ENCODE data around the gene TWIST2. TPM values are rescaled to one million over a fixed set of nuclear protein-coding genes. Genes with fewer than 3 reads are reported as not detected.

TWIST2 gene
- total and polyA plus RNA-seq, 5 donors: 3.1 to 6.3 (median 5.0) TPM

GRCh38 chr2:238939074-238939473 lies 91.2 kb downstream of the TWIST2 start:
- ATAC-seq: peak; percentile 64 to 66
- 55% methylated on average over 6 of the region's 6 CpGs for WGBS
- Histone ChIP-seq H3K4me3 (ENCODE audit: low read length) (no peak overlapping the region), H3K9me3 (ENCODE audit: control insufficient read depth, low read length) (no peaks in the 10 kb centered on the region), H3K4me1 (ENCODE audit: control insufficient read depth, insufficient read depth, low read length) (no peaks in the 10 kb centered on the region), H3K27me3 (ENCODE audit: control insufficient read depth, insufficient read depth) (no peaks in the 10 kb centered on the region), H3K27ac (ENCODE audit: low read length) (peak overlapping the region; percentile 62)
- DNase-seq: peak; percentile 62 to 83 (median 77)
- intact Hi-C loops (cut with DNase I): no loop called here

- H3K4me1 ChIP-seq (ENCODE audit: control insufficient read depth, insufficient read depth, low read length): no peaks in the 10 kb centered on the region
- H3K4me3 ChIP-seq (ENCODE audit: low read length): no peak overlapping the region
- H3K9me3 ChIP-seq (ENCODE audit: control insufficient read depth, low read length): no peaks in the 10 kb centered on the region
- intact Hi-C loops (cut with DNase I): loop anchor here in 1 of 4 donors (10.0 kb wide), 1 partner anchor 95 kb away; the partner anchor contains the start of gene TWIST2
- H3K27me3 ChIP-seq (ENCODE audit: control insufficient read depth, insufficient read depth): no peaks in the 10 kb centered on the region
- DNase-seq (no peak), ATAC-seq (no peak)
- 93% methylated on average over 8 of the region's 8 CpGs for WGBS
- H3K27ac ChIP-seq (ENCODE audit: low read length): no peak overlapping the region
These were observed 91.9 kb downstream of the TWIST2 start for GRCh38 chr2:238939521-238940403.

- intact Hi-C loops (cut with DNase I): loop anchor here in 1 of 4 donors (10.0 kb wide), 1 partner anchor 96 kb away; the partner anchor contains the start of gene TWIST2
- H3K9me3 ChIP-seq (ENCODE audit: control insufficient read depth, low read length): no peaks in the 10 kb centered on the region
- WGBS: 87% methylated on average over 8 of the region's 8 CpGs
- H3K4me1 ChIP-seq (ENCODE audit: control insufficient read depth, insufficient read depth, low read length): no peaks in the 10 kb centered on the region
- DNase-seq: peak in 1 of 3 donors; percentile 38
- ATAC-seq: no peak
- no peaks in the 10 kb centered on the region for H3K27me3 ChIP-seq (ENCODE audit: control insufficient read depth, insufficient read depth)
- no peak overlapping the region for H3K27ac ChIP-seq (ENCODE audit: low read length)
- no peak overlapping the region for H3K4me3 ChIP-seq (ENCODE audit: low read length)
These were observed 92.9 kb downstream of the TWIST2 start for GRCh38 chr2:238940806-238941205.

- no peak overlapping the region for H3K27ac ChIP-seq (ENCODE audit: low read length)
- 78% methylated on average over 7 of the region's 7 CpGs for WGBS
- H3K9me3 ChIP-seq (ENCODE audit: control insufficient read depth, low read length): no peaks in the 10 kb centered on the region
- no peaks in the 10 kb centered on the region for H3K4me1 ChIP-seq (ENCODE audit: control insufficient read depth, insufficient read depth, low read length)
- H3K27me3 ChIP-seq (ENCODE audit: control insufficient read depth, insufficient read depth): no peaks in the 10 kb centered on the region
- H3K4me3 ChIP-seq (ENCODE audit: low read length): no peak overlapping the region
- ATAC-seq (no peak), DNase-seq (no peak)
- intact Hi-C loops (cut with DNase I): loop anchor here in 1 of 4 donors (10.0 kb wide), 1 partner anchor 97 kb away; the partner anchor contains the start of gene TWIST2
These were observed 93.4 kb downstream of the TWIST2 start for GRCh38 chr2:238941262-238941792.

DNA sequence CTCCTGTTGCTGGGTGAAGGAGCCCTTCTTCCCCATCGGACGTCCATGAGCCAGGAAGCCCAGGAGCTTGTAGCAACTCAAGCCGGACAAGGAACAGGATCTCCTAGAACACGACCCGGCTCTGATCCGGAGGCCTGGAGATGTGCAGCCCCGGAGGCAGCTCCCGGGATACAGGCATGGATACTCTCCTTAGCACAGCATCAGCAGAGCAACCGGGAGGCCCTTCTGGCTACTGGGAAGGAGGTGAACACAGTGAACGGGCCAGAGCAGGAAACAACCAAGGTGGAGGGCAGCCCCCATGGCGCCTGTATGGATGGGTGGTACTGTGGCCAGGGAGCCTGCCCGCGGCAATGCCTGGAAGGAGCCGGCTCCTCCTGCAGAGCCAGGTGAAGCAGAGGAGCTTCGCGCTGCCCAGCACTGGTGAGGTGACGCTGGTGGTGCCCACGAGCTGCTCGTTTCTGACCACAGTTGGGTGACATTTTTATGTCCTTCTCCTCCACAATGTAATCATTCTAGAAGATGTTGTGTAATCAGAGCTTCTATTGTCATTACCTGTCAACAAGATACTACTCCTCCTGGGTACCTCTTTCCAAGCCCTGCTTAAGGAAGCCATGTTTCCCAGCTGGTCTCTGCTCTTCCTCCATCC lies 94.3 kb downstream of the TWIST2 start:
- no peak overlapping the region for H3K4me3 ChIP-seq (ENCODE audit: low read length)
- intact Hi-C loops (cut with DNase I): loop anchor here in 1 of 4 donors (10.0 kb wide), 1 partner anchor 97 kb away; the partner anchor contains the start of gene TWIST2
- 94% methylated on average over 19 of the region's 19 CpGs for WGBS
- DNase-seq (no peak), ATAC-seq (no peak)
- no peaks in the 10 kb centered on the region for H3K4me1 ChIP-seq (ENCODE audit: control insufficient read depth, insufficient read depth, low read length)
- no peaks in the 10 kb centered on the region for H3K9me3 ChIP-seq (ENCODE audit: control insufficient read depth, low read length)
- no peak overlapping the region for H3K27ac ChIP-seq (ENCODE audit: low read length)
- H3K27me3 ChIP-seq (ENCODE audit: control insufficient read depth, insufficient read depth): no peaks in the 10 kb centered on the region

DNA sequence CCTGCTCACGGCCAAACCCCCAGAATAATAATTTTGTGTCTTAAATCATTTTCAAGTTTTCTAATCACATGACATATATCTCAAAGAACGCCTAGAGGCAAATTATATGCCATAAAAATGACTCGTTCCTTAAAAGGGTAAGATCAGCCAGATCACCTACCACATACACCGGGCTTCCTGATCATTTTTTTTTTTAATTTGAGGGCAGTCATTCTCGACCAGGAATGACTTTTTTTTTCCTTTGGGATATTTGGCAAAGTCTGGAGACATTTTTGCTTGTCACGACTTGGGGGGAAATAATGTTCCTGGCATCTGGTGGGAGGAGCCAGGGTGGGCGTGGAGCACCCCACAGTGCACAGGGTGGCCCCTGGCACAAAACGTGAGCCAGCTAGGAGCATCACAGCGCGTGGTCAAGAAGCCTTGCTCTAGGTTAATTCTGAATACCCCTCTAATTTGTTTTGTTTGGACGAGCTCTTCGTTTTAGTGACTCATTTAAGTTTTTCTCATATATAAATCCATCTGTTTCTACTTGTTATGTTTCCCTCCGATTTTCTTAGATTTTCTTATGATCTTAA lies 94.9 kb downstream of the TWIST2 start:
- Histone ChIP-seq H3K4me1 (ENCODE audit: control insufficient read depth, insufficient read depth, low read length) (no peaks in the 10 kb centered on the region), H3K9me3 (ENCODE audit: control insufficient read depth, low read length) (no peaks in the 10 kb centered on the region), H3K27me3 (ENCODE audit: control insufficient read depth, insufficient read depth) (no peaks in the 10 kb centered on the region), H3K27ac (ENCODE audit: low read length) (no peak overlapping the region), H3K4me3 (ENCODE audit: low read length) (no peak overlapping the region)
- intact Hi-C loops (cut with DNase I): loop anchor here in 1 of 4 donors (10.0 kb wide), 1 partner anchor 98 kb away; the partner anchor contains the start of gene TWIST2
- ATAC-seq: no peak
- DNase-seq: no peak
- WGBS: 71% methylated on average over 13 of the region's 13 CpGs

DNA sequence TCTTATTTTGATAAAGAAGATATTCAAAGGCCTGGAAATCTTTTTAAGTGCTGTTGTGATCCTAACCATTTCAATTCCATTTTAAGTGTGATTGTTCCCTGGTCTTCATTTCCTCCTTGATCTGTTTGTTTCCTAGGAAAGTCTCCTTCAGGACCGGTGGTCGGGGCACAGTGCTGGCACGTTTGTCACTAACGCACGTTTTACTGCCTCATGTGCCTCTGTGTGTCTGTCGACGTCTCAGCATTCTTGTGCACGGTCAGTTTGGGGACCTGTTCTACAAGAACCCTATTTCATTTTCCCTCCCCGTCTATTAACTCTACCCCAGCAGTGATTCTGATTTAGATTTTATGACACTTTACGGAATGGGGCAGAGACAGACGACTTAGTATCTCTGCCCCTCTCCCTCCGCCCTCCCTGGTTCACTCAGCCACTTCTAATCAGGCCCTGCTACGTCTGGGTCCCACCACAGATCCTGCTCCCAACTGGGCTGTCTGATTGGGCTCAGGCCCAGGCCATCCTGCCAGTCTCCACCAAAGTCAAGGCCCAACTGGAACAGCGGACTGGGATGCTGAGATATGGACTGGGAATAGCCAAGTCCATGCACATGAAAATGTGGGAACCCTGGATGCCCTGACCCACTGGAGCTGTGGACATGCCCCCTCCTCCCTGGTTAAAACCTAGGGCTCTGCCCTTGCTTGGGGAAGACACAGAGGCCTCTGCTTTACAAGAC lies 95.6 kb downstream of the TWIST2 start:
- H3K4me3 ChIP-seq (ENCODE audit: low read length): no peak overlapping the region
- no peaks in the 10 kb centered on the region for H3K27me3 ChIP-seq (ENCODE audit: control insufficient read depth, insufficient read depth)
- DNase-seq: no peak
- intact Hi-C loops (cut with DNase I): loop anchor here in 1 of 4 donors (10.0 kb wide), 1 partner anchor 99 kb away; the partner anchor contains the start of gene TWIST2
- peaks cover 2% of the 10 kb centered on the region for H3K4me1 ChIP-seq (ENCODE audit: control insufficient read depth, insufficient read depth, low read length)
- no peak overlapping the region for H3K27ac ChIP-seq (ENCODE audit: low read length)
- H3K9me3 ChIP-seq (ENCODE audit: control insufficient read depth, low read length): no peaks in the 10 kb centered on the region
- 82% methylated on average over 14 of the region's 14 CpGs for WGBS
- no peak for ATAC-seq

- Histone ChIP-seq H3K27me3 (ENCODE audit: control insufficient read depth, insufficient read depth) (no peaks in the 10 kb centered on the region), H3K9me3 (ENCODE audit: control insufficient read depth, low read length) (no peaks in the 10 kb centered on the region), H3K27ac (ENCODE audit: low read length) (no peak overlapping the region), H3K4me3 (ENCODE audit: low read length) (no peak overlapping the region), H3K4me1 (ENCODE audit: control insufficient read depth, insufficient read depth, low read length) (peaks cover 2% of the 10 kb centered on the region)
- peak; percentile 65 to 91 (median 86) for DNase-seq
- WGBS: 66% methylated on average over 5 of the region's 5 CpGs
- ATAC-seq: peak; percentile 85 to 86
- intact Hi-C loops (cut with DNase I): loop anchor here in 1 of 4 donors (10.0 kb wide), 1 partner anchor 101 kb away; the partner anchor contains the start of gene TWIST2
These were observed 97.7 kb downstream of the TWIST2 start for GRCh38 chr2:238945433-238946150.

DNA sequence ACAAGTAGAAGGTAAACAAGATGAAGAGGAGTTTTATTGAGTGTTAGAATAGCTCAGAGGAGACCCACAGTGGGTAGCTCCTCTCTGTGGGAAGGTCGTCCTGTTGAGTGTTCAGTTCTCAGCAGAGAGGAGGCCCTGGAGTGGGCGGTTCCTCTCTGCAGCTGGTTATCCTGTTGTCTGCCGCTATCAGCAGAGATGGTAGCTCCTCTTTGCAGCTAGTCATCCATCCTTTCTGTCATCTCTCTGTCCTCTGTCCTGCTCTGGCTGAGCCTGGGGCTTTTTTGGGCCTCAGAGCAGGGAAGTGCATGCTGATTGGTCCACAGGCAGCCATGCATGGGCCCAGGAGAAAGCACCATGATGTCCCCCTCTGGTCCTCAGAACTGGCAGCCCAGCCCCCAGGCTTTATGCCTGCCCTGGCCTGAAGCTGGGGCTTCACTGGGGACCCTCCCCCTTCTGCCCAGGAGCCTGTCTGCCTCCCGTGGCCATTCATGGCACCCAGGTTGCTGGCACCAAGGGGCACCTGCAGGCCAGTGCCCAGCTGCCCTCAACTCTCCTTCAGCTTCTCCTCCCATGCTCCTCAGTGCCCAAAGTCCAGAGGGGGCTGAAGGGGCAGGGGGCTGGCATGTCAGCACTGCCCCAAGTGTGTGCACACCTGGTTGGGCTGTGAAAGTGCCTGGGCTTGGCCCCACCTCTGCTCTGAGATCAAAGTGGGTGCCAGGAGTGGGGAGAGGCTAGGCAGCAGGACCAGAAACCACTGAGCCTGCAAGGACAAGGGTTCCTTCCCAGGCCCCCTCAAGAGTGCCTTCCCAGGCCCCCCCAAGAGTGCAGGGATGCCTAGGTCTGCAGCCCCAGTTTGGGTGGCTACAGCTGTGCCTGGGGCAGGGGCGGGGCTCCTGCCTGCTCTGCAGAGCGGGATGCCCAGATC lies 98.7 kb downstream of the TWIST2 start:
- ATAC-seq: no peak
- intact Hi-C loops (cut with DNase I): loop anchor here in 1 of 4 donors (10.0 kb wide), 1 partner anchor 102 kb away; the partner anchor contains the start of gene TWIST2

More for the DNA sequence above, 98.7 kb downstream of the TWIST2 start:
- no peaks in the 10 kb centered on the region for H3K27me3 ChIP-seq (ENCODE audit: control insufficient read depth, insufficient read depth)
- peaks cover 2% of the 10 kb centered on the region for H3K4me1 ChIP-seq (ENCODE audit: control insufficient read depth, insufficient read depth, low read length)
- no peak overlapping the region for H3K27ac ChIP-seq (ENCODE audit: low read length)
- WGBS: 87% methylated on average over 6 of the region's 6 CpGs
- peak in 1 of 3 donors; percentile 42 for DNase-seq
- H3K4me3 ChIP-seq (ENCODE audit: low read length): no peak overlapping the region
- H3K9me3 ChIP-seq (ENCODE audit: control insufficient read depth, low read length): no peaks in the 10 kb centered on the region

Measured in right cardiac atrium (tissue), 5 donors.